Breast epithelium (tissue), 4 donors: Measurements from ENCODE around the gene LOXL3. TPM values are rescaled to one million over a fixed set of nuclear protein-coding genes. Genes with fewer than 3 reads are reported as not detected.

Experiments used
- DNase-seq, 2 donors: peaks; one replicate each; pipeline ENCODE4 v3.0.0-alpha.2; 2019; ENCODE audit warnings: low spot score in 2 of 2
- H3K27ac ChIP-seq, 2 donors: fragments of 200-600 bp; sonication (generic) in 1 of 2; one replicate each; pipeline ENCODE4 v1.5.1; 2016 to 2019; ENCODE audit warnings: mild to moderate bottlenecking in 1 of 2
- H3K27me3 ChIP-seq, 2 donors: fragments of 200-600 bp; sonication (generic) in 1 of 2; one replicate each; pipeline versions ENCODE4 v1.5.1 to v1.6.0; 2017 to 2019; ENCODE audit warnings: control low read depth in 1 of 2, mild to moderate bottlenecking in 1 of 2
- H3K36me3 ChIP-seq: fragments of 200-600 bp; one replicate; pipeline ENCODE4 v1.5.1; 2019
- H3K4me1 ChIP-seq, 2 donors: fragments of 200-600 bp; sonication (generic); one replicate each; pipeline ENCODE4 v1.5.1; 2016 to 2019; ENCODE audit warnings: control low read depth in 1 of 2
- H3K4me3 ChIP-seq, 3 donors: fragments of 200-600 bp; sonication (generic); 1 replicate in 2 of 3; 2 replicates in 1 of 3; pipeline ENCODE4 v1.5.1; 2016 to 2019; ENCODE audit warnings: mild to moderate bottlenecking in 3 of 3, moderate library complexity in 2 of 3
- H3K9me3 ChIP-seq, 2 donors: fragments of 200-600 bp; sonication (generic) in 1 of 2; one replicate each; pipeline ENCODE4 v1.5.1; 2016 to 2019; ENCODE audit warnings: control low read depth in 1 of 2
- POLR2A ChIP-seq: fragments of 450-650 bp; IDR thresholded peaks from one replicate; pipeline ENCODE4 v1.6.1; 2016; ENCODE audit warnings: antibody characterized with exemption, mild to moderate bottlenecking, moderate library complexity
- POLR2AphosphoS5 ChIP-seq, 3 donors: sonication (generic); formaldehyde crosslinking; IDR thresholded peaks; one replicate each; pipeline ENCODE4 v1.6.1; 2017; ENCODE audit warnings: antibody characterized with exemption in 3 of 3
- intact Hi-C: fragments of 100-400 bp; cut with DNase I; formaldehyde crosslinking; loops from one replicate; pipeline ENCODE4 v1.15.1; 2023; ENCODE audit warnings: low total_unique reads
- total RNA-seq, 3 donors: library from RNA; depleted of rRNA; stranded (reverse); fragments of >200 nt; gene quantifications; one replicate each; pipeline ENCODE4 v1.1.0, GENCODE V29; 2016
- TF ChIP-seq, protein P1 (sequence below), 3 donors: fragments of 450-650 bp; IDR thresholded peaks; one replicate each; pipeline ENCODE4 v1.5.1; 2016 to 2017; ENCODE audit warnings: antibody characterized with exemption in 3 of 3, mild to moderate bottlenecking in 3 of 3, moderate library complexity in 3 of 3

Gene LOXL3
- total RNA-seq, 3 donors from 2014 or later = 3.7 to 7.8 (median 6.6) TPM

DNA sequence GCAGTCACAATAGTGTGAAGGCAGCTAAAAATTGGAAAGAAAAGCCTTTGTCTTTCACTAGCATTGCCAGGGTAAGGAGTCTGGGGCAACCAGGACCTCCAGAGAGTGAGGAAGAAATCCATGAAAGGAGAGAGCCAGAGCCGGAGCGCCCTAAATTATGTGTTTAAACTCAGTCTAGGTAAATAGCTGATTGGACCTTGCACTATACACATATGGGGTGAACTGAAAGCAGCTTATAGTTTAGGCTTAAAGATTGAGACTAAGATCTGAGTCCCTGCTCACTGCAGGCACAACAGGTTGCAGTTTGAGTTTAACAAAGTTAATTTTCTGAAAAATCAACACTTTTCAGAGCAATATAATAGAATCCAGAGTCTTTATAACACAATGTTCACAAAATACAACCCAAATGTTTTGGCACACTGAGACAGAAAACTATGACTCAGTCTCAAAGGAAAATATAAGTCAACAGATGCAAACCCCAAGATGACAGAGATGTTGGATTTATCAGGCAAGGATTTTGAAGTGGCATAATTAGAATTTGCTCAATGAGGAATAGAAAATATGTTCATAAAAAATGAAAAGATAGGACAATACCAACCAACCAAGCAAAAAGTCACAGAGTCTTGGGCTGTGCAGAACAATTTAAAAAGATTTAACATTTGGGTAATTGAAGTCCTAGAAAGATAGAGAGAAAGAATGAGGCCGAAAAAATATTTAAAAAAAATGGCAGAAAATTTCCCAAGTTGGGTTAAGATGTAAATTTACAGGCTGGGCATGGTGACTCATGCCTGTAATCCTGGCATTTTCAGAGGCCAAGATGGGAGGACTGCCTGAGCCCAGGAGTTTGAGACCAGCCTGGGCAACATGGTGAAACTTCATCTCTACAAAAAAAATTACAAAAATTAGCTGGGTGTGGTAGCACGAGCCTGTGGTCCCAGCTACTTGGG is 40.4 kb upstream of the LOXL3 start:
- TF ChIP-seq, protein P1, sequence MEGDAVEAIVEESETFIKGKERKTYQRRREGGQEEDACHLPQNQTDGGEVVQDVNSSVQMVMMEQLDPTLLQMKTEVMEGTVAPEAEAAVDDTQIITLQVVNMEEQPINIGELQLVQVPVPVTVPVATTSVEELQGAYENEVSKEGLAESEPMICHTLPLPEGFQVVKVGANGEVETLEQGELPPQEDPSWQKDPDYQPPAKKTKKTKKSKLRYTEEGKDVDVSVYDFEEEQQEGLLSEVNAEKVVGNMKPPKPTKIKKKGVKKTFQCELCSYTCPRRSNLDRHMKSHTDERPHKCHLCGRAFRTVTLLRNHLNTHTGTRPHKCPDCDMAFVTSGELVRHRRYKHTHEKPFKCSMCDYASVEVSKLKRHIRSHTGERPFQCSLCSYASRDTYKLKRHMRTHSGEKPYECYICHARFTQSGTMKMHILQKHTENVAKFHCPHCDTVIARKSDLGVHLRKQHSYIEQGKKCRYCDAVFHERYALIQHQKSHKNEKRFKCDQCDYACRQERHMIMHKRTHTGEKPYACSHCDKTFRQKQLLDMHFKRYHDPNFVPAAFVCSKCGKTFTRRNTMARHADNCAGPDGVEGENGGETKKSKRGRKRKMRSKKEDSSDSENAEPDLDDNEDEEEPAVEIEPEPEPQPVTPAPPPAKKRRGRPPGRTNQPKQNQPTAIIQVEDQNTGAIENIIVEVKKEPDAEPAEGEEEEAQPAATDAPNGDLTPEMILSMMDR (IDR thresholded peaks at IDR 0.05) = no peak
- TF ChIP-seq POLR2AphosphoS5 (IDR thresholded peaks at IDR 0.05) = no peak
- TF ChIP-seq POLR2A = no peak

DNA sequence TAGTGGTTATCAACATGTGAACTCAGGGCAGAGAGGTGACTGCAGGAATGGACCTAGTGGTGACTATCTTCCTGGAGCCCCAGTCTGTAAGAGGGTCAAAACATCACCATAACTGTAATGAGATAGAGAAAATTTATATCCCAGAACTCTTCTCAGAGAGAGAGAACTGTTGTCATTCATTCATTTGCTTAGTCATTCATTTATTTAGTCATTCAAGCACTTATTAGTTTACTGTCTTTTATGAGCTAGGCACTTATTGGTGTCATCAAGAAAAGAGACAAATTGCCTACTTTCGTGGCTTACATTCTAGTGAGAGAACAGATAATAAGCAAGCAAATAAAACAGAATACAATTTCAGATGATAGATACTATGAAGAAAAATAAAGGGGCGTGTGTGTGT is 34.9 kb upstream of the LOXL3 start:
- Histone ChIP-seq H3K4me1 (no peaks in the 10 kb centered on the region), H3K9me3 (no peaks in the 10 kb centered on the region), H3K36me3 (no peaks in the 10 kb centered on the region), H3K27me3 (peaks cover 0 to 13% of the 10 kb centered on the region in 2 donors), H3K4me3 (no peak overlapping the region), H3K27ac (no peak overlapping the region)
- intact Hi-C loops = no loop called here
- no peak for DNase-seq
- no peak for TF ChIP-seq POLR2A
- no peak for TF ChIP-seq POLR2AphosphoS5 (IDR thresholded peaks at IDR 0.05)
- TF ChIP-seq, protein P1 (IDR thresholded peaks at IDR 0.05) = no peak

More for the DNA sequence above, 40.4 kb upstream of the LOXL3 start:
- H3K9me3 ChIP-seq = no peaks in the 10 kb centered on the region
- H3K27me3 ChIP-seq = peaks cover 0 to 19% of the 10 kb centered on the region in 2 donors
- no peak for DNase-seq
- intact Hi-C loops = no loop called here
- no peak overlapping the region for H3K4me3 ChIP-seq
- no peak overlapping the region for H3K27ac ChIP-seq
- H3K36me3 ChIP-seq = no peaks in the 10 kb centered on the region
- H3K4me1 ChIP-seq = no peaks in the 10 kb centered on the region

DNA sequence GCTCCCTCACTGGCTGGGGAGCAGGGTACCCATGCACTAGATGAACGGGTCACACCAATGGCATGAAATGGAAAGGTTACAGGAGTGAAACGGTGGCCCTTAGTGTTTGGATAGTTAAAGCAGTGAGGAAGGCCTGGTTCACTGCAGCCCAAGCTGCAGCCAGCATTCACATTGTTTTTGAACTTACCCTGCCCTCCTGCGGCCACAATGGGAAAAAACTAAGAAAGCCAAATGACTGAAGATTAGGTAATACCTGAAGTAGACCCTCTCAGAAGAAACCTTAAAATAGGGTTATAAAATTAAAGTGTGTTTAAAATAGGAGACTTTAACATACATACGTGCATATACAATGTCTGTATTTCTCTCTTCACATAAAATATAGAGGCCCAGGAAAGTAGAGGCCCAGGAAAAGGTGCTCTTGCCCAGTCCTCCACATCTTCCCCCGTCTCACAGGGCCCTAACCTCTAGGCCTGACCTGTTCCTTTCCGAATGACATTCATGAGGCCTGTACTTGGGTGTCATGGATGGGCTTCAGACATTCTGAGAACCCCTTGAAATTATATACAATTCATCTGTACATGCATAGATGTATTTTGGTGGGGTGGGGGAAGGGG is 34.0 kb upstream of the LOXL3 start:
- intact Hi-C loops = no loop called here
- Histone ChIP-seq H3K4me1 (no peaks in the 10 kb centered on the region), H3K27me3 (peaks cover 0 to 6% of the 10 kb centered on the region in 2 donors), H3K27ac (no peak overlapping the region), H3K36me3 (no peaks in the 10 kb centered on the region), H3K9me3 (no peaks in the 10 kb centered on the region), H3K4me3 (no peak overlapping the region)
- TF ChIP-seq POLR2AphosphoS5 (IDR thresholded peaks at IDR 0.05) = no peak
- TF ChIP-seq, protein P1 (IDR thresholded peaks at IDR 0.05) = peak in 2 of 3 donors; percentile 63 to 79
- no peak for TF ChIP-seq POLR2A
- DNase-seq = peak; percentile 50 to 63

DNA sequence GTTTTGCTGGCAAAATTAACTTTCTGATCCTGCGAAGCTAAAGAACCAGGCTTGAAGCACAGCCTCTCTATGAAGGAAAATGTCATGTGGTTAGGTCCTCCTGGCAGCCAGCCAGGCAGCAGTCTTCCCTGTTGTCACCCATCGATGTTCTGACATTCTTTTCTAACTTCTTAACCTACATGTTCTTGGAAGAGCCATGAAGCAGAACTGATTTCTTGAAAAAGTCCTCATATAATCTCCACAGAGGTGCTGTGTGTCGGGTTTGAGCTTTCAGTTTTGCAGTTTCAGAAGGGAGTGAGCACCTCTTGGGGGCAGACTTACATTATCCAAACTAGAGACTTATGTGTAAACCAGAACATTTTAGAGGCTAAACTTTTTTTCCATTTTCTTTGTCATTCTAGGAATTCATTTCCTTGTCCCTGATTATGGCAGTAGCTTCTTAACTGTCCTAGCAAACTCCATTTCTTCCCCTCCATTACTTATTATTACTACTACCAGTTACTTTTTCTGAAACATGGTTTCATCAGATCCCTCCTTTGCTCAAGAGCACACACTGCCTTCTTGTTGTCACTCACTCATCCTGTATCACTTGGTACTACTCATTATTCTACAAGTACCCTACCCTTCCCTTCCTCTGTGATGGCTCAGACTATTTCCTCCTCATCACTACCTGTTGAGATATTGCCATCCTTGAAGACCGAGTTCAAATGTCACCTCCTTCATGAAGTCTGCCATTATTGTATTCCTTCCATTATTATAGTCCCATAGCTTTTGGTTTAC is 31.9 kb upstream of the LOXL3 start:
- DNase-seq = no peak

More for the DNA sequence above, 31.9 kb upstream of the LOXL3 start:
- TF ChIP-seq, protein P1 (IDR thresholded peaks at IDR 0.05) = no peak
- TF ChIP-seq POLR2AphosphoS5 (IDR thresholded peaks at IDR 0.05) = no peak
- TF ChIP-seq POLR2A = no peak
- Histone ChIP-seq H3K27me3 (peaks cover 0 to 2% of the 10 kb centered on the region in 2 donors), H3K36me3 (no peaks in the 10 kb centered on the region), H3K4me1 (no peaks in the 10 kb centered on the region), H3K4me3 (no peak overlapping the region), H3K27ac (no peak overlapping the region), H3K9me3 (no peaks in the 10 kb centered on the region)
- intact Hi-C loops = no loop called here
